NCI-H510A (cell line): Measurements from ENCODE around the gene KRT79.

Experiments
- DNase-seq: peaks from one replicate; lab custom pipeline; 2025; lab: John Stamatoyannopoulos, UW

KRT79 gene

GRCh38 chr12:52835271-52836041, 1.3 kb upstream of the KRT79 start:
- no peak for DNase-seq

- DNase-seq, result no peak
These were observed 553 bp upstream of the KRT79 start for GRCh38 chr12:52834727-52835001.

GRCh38 chr12:52832985-52833905, 866 bp downstream of the KRT79 start:
- no peak for DNase-seq

- no peak for DNase-seq
These were observed 1.7 kb downstream of the KRT79 start for GRCh38 chr12:52832451-52832850.

- no peak for DNase-seq
These were observed 2.9 kb downstream of the KRT79 start for GRCh38 chr12:52831251-52831650.

GRCh38 chr12:52829986-52830770, 3.9 kb downstream of the KRT79 start:
- no peak for DNase-seq

GRCh38 chr12:52828591-52829021, 5.5 kb downstream of the KRT79 start:
- DNase-seq, result no peak

- no peak for DNase-seq
These were observed 6.0 kb downstream of the KRT79 start for GRCh38 chr12:52828156-52828555.

GRCh38 chr12:52827499-52828090, 6.5 kb downstream of the KRT79 start:
- DNase-seq, result no peak

GRCh38 chr12:52826611-52827498, 7.3 kb downstream of the KRT79 start:
- DNase-seq, result no peak

GRCh38 chr12:52825961-52826360, 8.2 kb downstream of the KRT79 start:
- no peak for DNase-seq

GRCh38 chr12:52824741-52825410, 9.2 kb downstream of the KRT79 start:
- DNase-seq, result no peak

- no peak for DNase-seq
These were observed 10.2 kb downstream of the KRT79 start for GRCh38 chr12:52823761-52824450.

- no peak for DNase-seq
These were observed 11.2 kb downstream of the KRT79 start for GRCh38 chr12:52822771-52823510.

- no peak for DNase-seq
These were observed 12.1 kb downstream of the KRT79 start for GRCh38 chr12:52821826-52822660.

GRCh38 chr12:52821071-52821730, 12.9 kb downstream of the KRT79 start:
- no peak for DNase-seq

GRCh38 chr12:52820521-52820920, 13.6 kb downstream of the KRT79 start:
- no peak for DNase-seq
